H9 (cell line): Measurements from ENCODE around the gene FKBP11. TPM values are rescaled to one million over a fixed set of nuclear protein-coding genes. Genes with fewer than 3 reads are reported as not detected.
A peak's percentile ranks its signal among the peaks of the same experiment; 100 is the strongest.

Source experiments
- DNase-seq: peaks from one replicate; pipeline ENCODE4 v3.0.0-alpha.2; 2017
- H2AFZ ChIP-seq: one replicate; pipeline ENCODE4 v1.6.1; 2013; ENCODE audit warnings: mild to moderate bottlenecking, low read length, control low read depth, moderate library complexity
- H2AK5ac ChIP-seq: 2 replicates; pipeline ENCODE4 v1.6.1; 2013; ENCODE audit warnings: low read length, control low read depth, mixed read lengths; ENCODE audit not compliant: insufficient read length
- H2BK120ac ChIP-seq: one replicate; pipeline ENCODE4 v1.6.1; 2013; ENCODE audit warnings: low read depth, mild to moderate bottlenecking, low read length, control low read depth, inconsistent platforms; ENCODE audit not compliant: poor library complexity, severe bottlenecking
- H2BK12ac ChIP-seq: 2 replicates; pipeline ENCODE4 v1.6.1; 2013; ENCODE audit warnings: low read length, control low read depth, mixed read lengths, low read depth; ENCODE audit not compliant: insufficient read length
- H2BK15ac ChIP-seq: 2 replicates; pipeline ENCODE4 v1.6.1; 2013; ENCODE audit warnings: low read depth, low read length, control low read depth
- H2BK20ac ChIP-seq: one replicate; pipeline ENCODE4 v1.6.1; 2013; ENCODE audit warnings: low read depth, mild to moderate bottlenecking, low read length, control low read depth, inconsistent platforms; ENCODE audit not compliant: poor library complexity, severe bottlenecking
- H2BK5ac ChIP-seq: 2 replicates; pipeline ENCODE4 v1.6.1; 2013; ENCODE audit warnings: low read length, control low read depth, mixed read lengths; ENCODE audit not compliant: insufficient read length
- H3K14ac ChIP-seq: 2 replicates; pipeline ENCODE4 v1.6.1; 2013; ENCODE audit warnings: low read length, control low read depth; ENCODE audit not compliant: insufficient read depth
- H3K18ac ChIP-seq: 2 replicates; pipeline ENCODE4 v1.6.1; 2013; ENCODE audit warnings: low read depth, mild to moderate bottlenecking, mixed read lengths, low read length, control low read depth; ENCODE audit not compliant: insufficient read length
- H3K23ac ChIP-seq: 2 replicates; pipeline ENCODE4 v1.6.1; 2013; ENCODE audit warnings: low read length, control low read depth, mixed read lengths, low read depth; ENCODE audit not compliant: insufficient read length
- H3K23me2 ChIP-seq: 2 replicates; pipeline ENCODE4 v1.6.1; 2013; ENCODE audit warnings: low read depth, mild to moderate bottlenecking, mixed read lengths, low read length, control low read depth; ENCODE audit not compliant: insufficient read length, poor library complexity, severe bottlenecking
- H3K27ac ChIP-seq: 2 replicates; pipeline ENCODE4 v1.5.1; 2013; ENCODE audit warnings: low read length, control low read depth, mixed read lengths, low read depth; ENCODE audit not compliant: insufficient read length
- H3K27me3 ChIP-seq: 2 replicates; pipeline ENCODE4 v1.6.1; 2013; ENCODE audit warnings: low read length, control low read depth, inconsistent platforms; ENCODE audit not compliant: insufficient read depth
- H3K4ac ChIP-seq: 2 replicates; pipeline ENCODE4 v1.6.1; 2013; ENCODE audit warnings: low read depth, mild to moderate bottlenecking, control low read depth, inconsistent platforms, low read length, moderate library complexity
- H3K4me1 ChIP-seq: 2 replicates; pipeline ENCODE4 v1.6.1; 2013; ENCODE audit warnings: low read length, control low read depth, inconsistent platforms; ENCODE audit not compliant: insufficient read depth
- H3K4me2 ChIP-seq: 2 replicates; pipeline ENCODE4 v1.6.1; 2013; ENCODE audit warnings: low read length, control low read depth, mixed read lengths; ENCODE audit not compliant: insufficient read length, insufficient read depth
- H3K56ac ChIP-seq: 2 replicates; pipeline ENCODE4 v1.6.1; 2013; ENCODE audit warnings: low read depth, mild to moderate bottlenecking, mixed read lengths, low read length, control low read depth; ENCODE audit not compliant: insufficient read length
- H3K79me1 ChIP-seq: 2 replicates; pipeline ENCODE4 v1.6.1; 2013; ENCODE audit warnings: low read depth, mild to moderate bottlenecking, moderate library complexity, low read length, control low read depth, inconsistent platforms; ENCODE audit not compliant: insufficient read depth, poor library complexity, severe bottlenecking
- H3K79me2 ChIP-seq: 2 replicates; pipeline ENCODE4 v1.6.1; 2013; ENCODE audit warnings: low read length, control low read depth, inconsistent platforms; ENCODE audit not compliant: insufficient read depth
- H3K9ac ChIP-seq: 2 replicates; pipeline ENCODE4 v1.6.1; 2013; ENCODE audit warnings: low read length, control low read depth, mixed read lengths; ENCODE audit not compliant: insufficient read length; ENCODE audit errors: extremely low read depth
- H3K9me3 ChIP-seq: one replicate; pipeline ENCODE4 v1.6.1; 2013; ENCODE audit warnings: low read depth, low read length, inconsistent platforms; ENCODE audit not compliant: control insufficient read depth
- H3T11ph ChIP-seq: one replicate; pipeline ENCODE4 v1.6.1; 2013; ENCODE audit warnings: mild to moderate bottlenecking, low read length, control low read depth, inconsistent platforms
- H4K20me1 ChIP-seq: one replicate; pipeline ENCODE4 v1.6.1; 2013; ENCODE audit not compliant: control insufficient read depth, insufficient read length, insufficient read depth
- H4K5ac ChIP-seq: 2 replicates; pipeline ENCODE4 v1.6.1; 2013; ENCODE audit warnings: low read depth, mild to moderate bottlenecking, mixed read lengths, low read length, control low read depth; ENCODE audit not compliant: insufficient read length
- H4K8ac ChIP-seq: replicated peaks from 2 replicates; pipeline ENCODE4 v1.6.1; 2013; ENCODE audit warnings: low read length, control low read depth, mixed read lengths, low read depth; ENCODE audit not compliant: insufficient read length
- H4K91ac ChIP-seq: 2 replicates; pipeline ENCODE4 v1.6.1; 2013; ENCODE audit warnings: low read depth, mild to moderate bottlenecking, moderate library complexity, mixed read lengths, low read length, control low read depth; ENCODE audit not compliant: insufficient read length
- H3K27ac Mint-ChIP-seq, 3 experiments: 2 replicates in 2 of 3; 3 replicates in 1 of 3; pipeline ENCODE4 v1.8.0; 2020 to 2021; ENCODE audit warnings: mixed read lengths in 3 of 3, mild to moderate bottlenecking in 1 of 3, moderate library complexity in 1 of 3
- H3K27me3 Mint-ChIP-seq: 2 replicates; pipeline ENCODE4 v1.8.0; 2021; ENCODE audit warnings: low read depth, mild to moderate bottlenecking, moderate library complexity, mixed read lengths
- H3K36me3 Mint-ChIP-seq, 3 experiments: 2 replicates in 2 of 3; 3 replicates in 1 of 3; pipeline ENCODE4 v1.8.0; 2020 to 2021; ENCODE audit warnings: low read depth in 3 of 3, mixed read lengths in 3 of 3; ENCODE audit not compliant: insufficient read depth in 1 of 3
- H3K4me1 Mint-ChIP-seq, 2 experiments: 2 replicates each; pipeline ENCODE4 v1.8.0; 2020; ENCODE audit warnings: mixed read lengths in 2 of 2
- H3K4me3 Mint-ChIP-seq, 2 experiments: 2 replicates in 1 of 2; 3 replicates in 1 of 2; pipeline ENCODE4 v1.8.0; 2020 to 2021; ENCODE audit warnings: mild to moderate bottlenecking in 2 of 2, mixed read lengths in 2 of 2, moderate library complexity in 1 of 2
- H3K9me3 Mint-ChIP-seq, 2 experiments: 2 replicates in 1 of 2; 3 replicates in 1 of 2; pipeline ENCODE4 v1.8.0; 2020; ENCODE audit warnings: mild to moderate bottlenecking in 2 of 2, mixed read lengths in 2 of 2, moderate library complexity in 1 of 2
- WGBS: extraction: QIAGEN DNeasy Blood & Tissue Kit; methylation state at CpG from one replicate; pipeline ENCODE4 v1.1.7; 2013; ENCODE audit warnings: missing lambda C conversion rate, low lambda C conversion rate, mixed read lengths; ENCODE audit not compliant: insufficient read length; ENCODE audit errors: extremely low coverage; 5-methylcytosine and 5-hydroxymethylcytosine counted together
- total RNA-seq: library from RNA; stranded (reverse); gene quantifications from 2 replicates; pipeline ENCODE4 v1.2.1, GENCODE V29; 2021
- TF ChIP-seq, protein P1 (sequence below): fragments of 200-600 bp; sonication (generic); conservative IDR thresholded peaks from 3 replicates; pipeline ENCODE4 v1.8.0; 2021; ENCODE audit warnings: antibody characterized with exemption, mild to moderate bottlenecking

The FKBP11 gene
- total RNA-seq, 1 experiment from 2014 or later, result 40.8 TPM

DNA sequence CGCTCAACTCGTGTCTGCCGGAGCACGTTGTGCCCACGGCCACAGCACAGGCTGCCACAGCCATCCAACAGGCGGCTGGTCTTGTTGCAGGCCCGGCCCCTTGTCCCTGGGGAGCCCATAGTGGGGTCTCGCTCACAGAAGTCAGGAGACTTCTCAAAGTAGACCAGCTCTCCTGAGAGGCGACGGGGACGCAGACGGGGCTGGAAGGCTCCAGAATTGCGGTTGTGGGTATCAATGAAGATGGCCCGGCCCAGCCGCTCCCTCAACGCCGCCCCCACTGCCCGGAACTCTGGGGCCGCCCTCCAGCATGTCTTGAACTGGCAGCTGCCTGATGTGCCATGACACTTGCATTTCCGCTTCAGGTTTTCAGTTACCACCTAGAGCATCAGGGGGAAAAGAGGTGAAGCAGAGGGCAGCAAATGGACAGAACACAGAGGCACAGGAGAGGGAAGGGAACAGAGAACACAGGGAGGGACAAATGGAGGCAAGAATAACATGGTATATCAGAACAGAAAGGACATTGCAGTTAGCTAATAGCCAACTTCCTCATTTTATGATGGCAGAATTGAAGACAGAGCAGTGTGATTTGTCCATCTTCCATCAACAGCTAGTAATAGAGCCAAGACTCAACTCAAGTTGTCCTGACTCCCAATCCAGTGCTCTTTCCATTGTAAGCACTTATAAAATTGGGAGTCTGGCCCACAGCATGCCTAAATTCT lies 41.0 kb upstream of the FKBP11 start:
- no peak overlapping the region for H3K27ac ChIP-seq
- no peaks in the 10 kb centered on the region for H3K9me3 ChIP-seq
- H2BK15ac ChIP-seq, result no peak overlapping the region
- peaks cover 11% of the 10 kb centered on the region for H3K4me1 ChIP-seq
- H2BK20ac ChIP-seq, result no peak overlapping the region
- no peak overlapping the region for H2AK5ac ChIP-seq
- H3K9ac ChIP-seq, result no peak overlapping the region
- no peak overlapping the region for H4K8ac ChIP-seq
- no peak overlapping the region for H3K23ac ChIP-seq
- no peak overlapping the region for H3K4ac ChIP-seq
- peak overlapping the region; percentile 4 for H3K4me2 ChIP-seq
- no peak overlapping the region for H3T11ph ChIP-seq
- peak; percentile 52 for DNase-seq
- Mint-ChIP-seq H3K27me3 (peaks cover 46% of the 10 kb centered on the region), H3K27ac (no peak overlapping the region), H3K4me3 (no peak overlapping the region), H3K4me1 (peaks cover 57 to 58% of the 10 kb centered on the region in 2 experiments), H3K36me3 (no peaks in the 10 kb centered on the region; a peak in 1 of 7 replicates), H3K9me3 (peaks cover 0 to 2% of the 10 kb centered on the region in 2 experiments; a peak in 2 of 5 replicates)
- H4K91ac ChIP-seq, result no peak overlapping the region
- H2BK12ac ChIP-seq, result no peak overlapping the region
- no peak overlapping the region for H2BK5ac ChIP-seq
- no peak overlapping the region for H4K5ac ChIP-seq
- TF ChIP-seq, protein P1, sequence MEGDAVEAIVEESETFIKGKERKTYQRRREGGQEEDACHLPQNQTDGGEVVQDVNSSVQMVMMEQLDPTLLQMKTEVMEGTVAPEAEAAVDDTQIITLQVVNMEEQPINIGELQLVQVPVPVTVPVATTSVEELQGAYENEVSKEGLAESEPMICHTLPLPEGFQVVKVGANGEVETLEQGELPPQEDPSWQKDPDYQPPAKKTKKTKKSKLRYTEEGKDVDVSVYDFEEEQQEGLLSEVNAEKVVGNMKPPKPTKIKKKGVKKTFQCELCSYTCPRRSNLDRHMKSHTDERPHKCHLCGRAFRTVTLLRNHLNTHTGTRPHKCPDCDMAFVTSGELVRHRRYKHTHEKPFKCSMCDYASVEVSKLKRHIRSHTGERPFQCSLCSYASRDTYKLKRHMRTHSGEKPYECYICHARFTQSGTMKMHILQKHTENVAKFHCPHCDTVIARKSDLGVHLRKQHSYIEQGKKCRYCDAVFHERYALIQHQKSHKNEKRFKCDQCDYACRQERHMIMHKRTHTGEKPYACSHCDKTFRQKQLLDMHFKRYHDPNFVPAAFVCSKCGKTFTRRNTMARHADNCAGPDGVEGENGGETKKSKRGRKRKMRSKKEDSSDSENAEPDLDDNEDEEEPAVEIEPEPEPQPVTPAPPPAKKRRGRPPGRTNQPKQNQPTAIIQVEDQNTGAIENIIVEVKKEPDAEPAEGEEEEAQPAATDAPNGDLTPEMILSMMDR, result no peak
- H3K79me2 ChIP-seq, result no peaks in the 10 kb centered on the region
- no peaks in the 10 kb centered on the region for H4K20me1 ChIP-seq
- peaks cover 7% of the 10 kb centered on the region for H3K23me2 ChIP-seq
- peaks cover 37% of the 10 kb centered on the region for H3K27me3 ChIP-seq
- no peak overlapping the region for H2BK120ac ChIP-seq
- no peak overlapping the region for H3K14ac ChIP-seq
- no peaks in the 10 kb centered on the region for H3K79me1 ChIP-seq
- no peak overlapping the region for H3K56ac ChIP-seq
- H3K18ac ChIP-seq, result no peak overlapping the region
- WGBS, result no CpG with 5 or more reads among the region's 20 CpGs
- H2AFZ ChIP-seq, result no peak overlapping the region
